OCI-LY3 (cell line): ENCODE results near the gene CCDC138.

ENCODE experiments used
- EZH2phosphoT487 ChIP-seq: fragments of 200-600 bp; shearing (Covaris generic); IDR thresholded peaks from 2 replicates; pipeline ENCODE4 v1.6.1; 2018; ENCODE audit warnings: antibody characterized with exemption, mixed run types, low read depth
- TF ChIP-seq, protein P1 (sequence below): fragments of 200-600, 300-600 bp; sonication (generic); IDR thresholded peaks from 2 replicates; pipeline ENCODE4 v1.5.1; 2014; ENCODE audit warnings: antibody characterized with exemption, low read length, low read depth

DNA sequence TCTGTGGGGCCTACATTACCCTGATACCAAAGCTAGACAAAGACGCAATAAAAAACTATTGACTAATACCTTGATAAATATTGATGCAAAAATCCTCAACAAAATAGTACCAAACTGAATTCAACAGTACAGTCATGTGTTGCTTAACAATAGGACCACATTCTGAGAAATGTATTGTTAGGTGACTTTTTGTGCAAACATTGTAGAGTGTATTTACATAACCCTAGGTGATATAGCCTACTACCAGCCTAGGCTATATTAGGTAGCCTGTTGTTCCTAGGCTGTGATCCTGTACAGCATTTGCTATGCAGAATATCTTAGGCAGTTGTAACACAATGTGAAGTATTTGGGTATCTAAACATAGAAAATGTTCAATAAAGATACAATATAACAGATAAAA, 36.7 kb downstream of the CCDC138 start:
- TF ChIP-seq, protein P1, sequence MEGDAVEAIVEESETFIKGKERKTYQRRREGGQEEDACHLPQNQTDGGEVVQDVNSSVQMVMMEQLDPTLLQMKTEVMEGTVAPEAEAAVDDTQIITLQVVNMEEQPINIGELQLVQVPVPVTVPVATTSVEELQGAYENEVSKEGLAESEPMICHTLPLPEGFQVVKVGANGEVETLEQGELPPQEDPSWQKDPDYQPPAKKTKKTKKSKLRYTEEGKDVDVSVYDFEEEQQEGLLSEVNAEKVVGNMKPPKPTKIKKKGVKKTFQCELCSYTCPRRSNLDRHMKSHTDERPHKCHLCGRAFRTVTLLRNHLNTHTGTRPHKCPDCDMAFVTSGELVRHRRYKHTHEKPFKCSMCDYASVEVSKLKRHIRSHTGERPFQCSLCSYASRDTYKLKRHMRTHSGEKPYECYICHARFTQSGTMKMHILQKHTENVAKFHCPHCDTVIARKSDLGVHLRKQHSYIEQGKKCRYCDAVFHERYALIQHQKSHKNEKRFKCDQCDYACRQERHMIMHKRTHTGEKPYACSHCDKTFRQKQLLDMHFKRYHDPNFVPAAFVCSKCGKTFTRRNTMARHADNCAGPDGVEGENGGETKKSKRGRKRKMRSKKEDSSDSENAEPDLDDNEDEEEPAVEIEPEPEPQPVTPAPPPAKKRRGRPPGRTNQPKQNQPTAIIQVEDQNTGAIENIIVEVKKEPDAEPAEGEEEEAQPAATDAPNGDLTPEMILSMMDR: no peak
- no peak for TF ChIP-seq EZH2phosphoT487
